Calu3 (cell line): Measurements from ENCODE around the gene TCOF1. TPM values are rescaled to one million over a fixed set of nuclear protein-coding genes. Genes with fewer than 3 reads are reported as not detected.
A peak's percentile ranks its signal among the peaks of the same experiment; 100 is the strongest.

ENCODE experiments used
- BruUV-seq: library from RNA; stranded (reverse); fragments of 400-500 nt; replicated peaks from 2 replicates; lab custom pipeline; 2021; lab: Mats Ljungman, UMichigan
- CTCF ChIA-PET: fragments of 300-600 bp; sonication (Branson Sonifier 250); formaldehyde crosslinking; loops from one replicate; lab custom pipeline; 2022; ENCODE audit warnings: antibody characterized with exemption; lab: Charles Lee
- DNase-seq: peaks from one replicate; pipeline ENCODE4 v3.0.0; 2022
- H3K27ac Mint-ChIP-seq: one replicate; pipeline ENCODE4 v1.8.0; 2022; ENCODE audit warnings: mixed read lengths; ENCODE audit not compliant: unreplicated experiment
- H3K27me3 Mint-ChIP-seq: one replicate; pipeline ENCODE4 v1.8.0; 2022; ENCODE audit warnings: mixed read lengths; ENCODE audit not compliant: unreplicated experiment
- H3K36me3 Mint-ChIP-seq: one replicate; pipeline ENCODE4 v1.8.0; 2022; ENCODE audit warnings: mild to moderate bottlenecking, moderate library complexity, mixed read lengths; ENCODE audit not compliant: insufficient read depth, unreplicated experiment
- H3K4me1 Mint-ChIP-seq: one replicate; pipeline ENCODE4 v1.8.0; 2022; ENCODE audit warnings: mild to moderate bottlenecking, low read depth, mixed read lengths; ENCODE audit not compliant: unreplicated experiment
- H3K4me3 Mint-ChIP-seq: one replicate; pipeline ENCODE4 v1.8.0; 2022; ENCODE audit warnings: mild to moderate bottlenecking, low read depth, moderate library complexity, mixed read lengths; ENCODE audit not compliant: unreplicated experiment
- H3K9me3 Mint-ChIP-seq: one replicate; pipeline ENCODE4 v1.8.0; 2022; ENCODE audit warnings: low read depth, mixed read lengths; ENCODE audit not compliant: unreplicated experiment
- intact Hi-C: fragments of 100-400 bp; cut with micrococcal nuclease; formaldehyde crosslinking; loops from one replicate; pipeline ENCODE4 v1.10.0; 2022; ENCODE audit not compliant: unreplicated experiment
- total RNA-seq: library from RNA; stranded (reverse); gene quantifications from 2 replicates; pipeline ENCODE4 v1.2.3, GENCODE V29; 2022
- TF ChIP-seq, protein P1 (sequence below): fragments of 200-600 bp; IDR thresholded peaks from one replicate; pipeline ENCODE4 v1.8.0; 2022; ENCODE audit warnings: antibody characterized with exemption; ENCODE audit not compliant: unreplicated experiment

The TCOF1 gene
- total RNA-seq, 1 experiment from 2014 or later: 106 TPM

DNA sequence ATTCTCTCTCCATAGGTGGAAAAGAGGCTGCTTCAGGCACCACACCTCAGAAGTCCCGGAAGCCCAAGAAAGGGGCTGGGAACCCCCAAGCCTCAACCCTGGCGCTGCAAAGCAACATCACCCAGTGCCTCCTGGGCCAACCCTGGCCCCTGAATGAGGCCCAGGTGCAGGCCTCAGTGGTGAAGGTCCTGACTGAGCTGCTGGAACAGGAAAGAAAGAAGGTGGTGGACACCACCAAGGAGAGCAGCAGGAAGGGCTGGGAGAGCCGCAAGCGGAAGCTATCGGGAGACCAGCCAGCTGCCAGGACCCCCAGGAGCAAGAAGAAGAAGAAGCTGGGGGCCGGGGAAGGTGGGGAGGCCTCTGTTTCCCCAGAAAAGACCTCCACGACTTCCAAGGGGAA is 38.8 kb downstream of the TCOF1 start:
- DNase-seq: no peak
- Mint-ChIP-seq H3K27me3 (no peaks in the 10 kb centered on the region), H3K9me3 (no peaks in the 10 kb centered on the region), H3K27ac (peak overlapping the region; percentile 10), H3K4me1 (no peaks in the 10 kb centered on the region), H3K4me3 (no peak overlapping the region), H3K36me3 (peaks cover 69% of the 10 kb centered on the region)
- TF ChIP-seq, protein P1, sequence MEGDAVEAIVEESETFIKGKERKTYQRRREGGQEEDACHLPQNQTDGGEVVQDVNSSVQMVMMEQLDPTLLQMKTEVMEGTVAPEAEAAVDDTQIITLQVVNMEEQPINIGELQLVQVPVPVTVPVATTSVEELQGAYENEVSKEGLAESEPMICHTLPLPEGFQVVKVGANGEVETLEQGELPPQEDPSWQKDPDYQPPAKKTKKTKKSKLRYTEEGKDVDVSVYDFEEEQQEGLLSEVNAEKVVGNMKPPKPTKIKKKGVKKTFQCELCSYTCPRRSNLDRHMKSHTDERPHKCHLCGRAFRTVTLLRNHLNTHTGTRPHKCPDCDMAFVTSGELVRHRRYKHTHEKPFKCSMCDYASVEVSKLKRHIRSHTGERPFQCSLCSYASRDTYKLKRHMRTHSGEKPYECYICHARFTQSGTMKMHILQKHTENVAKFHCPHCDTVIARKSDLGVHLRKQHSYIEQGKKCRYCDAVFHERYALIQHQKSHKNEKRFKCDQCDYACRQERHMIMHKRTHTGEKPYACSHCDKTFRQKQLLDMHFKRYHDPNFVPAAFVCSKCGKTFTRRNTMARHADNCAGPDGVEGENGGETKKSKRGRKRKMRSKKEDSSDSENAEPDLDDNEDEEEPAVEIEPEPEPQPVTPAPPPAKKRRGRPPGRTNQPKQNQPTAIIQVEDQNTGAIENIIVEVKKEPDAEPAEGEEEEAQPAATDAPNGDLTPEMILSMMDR: no peak
- intact Hi-C loops: no loop called here
- CTCF ChIA-PET: interaction anchor here (1.3 kb wide), 1 partner anchor 40 kb away, joined by 3 read pairs; no protein-coding TSS in a partner anchor
- BruUV-seq: no TSS peak

DNA sequence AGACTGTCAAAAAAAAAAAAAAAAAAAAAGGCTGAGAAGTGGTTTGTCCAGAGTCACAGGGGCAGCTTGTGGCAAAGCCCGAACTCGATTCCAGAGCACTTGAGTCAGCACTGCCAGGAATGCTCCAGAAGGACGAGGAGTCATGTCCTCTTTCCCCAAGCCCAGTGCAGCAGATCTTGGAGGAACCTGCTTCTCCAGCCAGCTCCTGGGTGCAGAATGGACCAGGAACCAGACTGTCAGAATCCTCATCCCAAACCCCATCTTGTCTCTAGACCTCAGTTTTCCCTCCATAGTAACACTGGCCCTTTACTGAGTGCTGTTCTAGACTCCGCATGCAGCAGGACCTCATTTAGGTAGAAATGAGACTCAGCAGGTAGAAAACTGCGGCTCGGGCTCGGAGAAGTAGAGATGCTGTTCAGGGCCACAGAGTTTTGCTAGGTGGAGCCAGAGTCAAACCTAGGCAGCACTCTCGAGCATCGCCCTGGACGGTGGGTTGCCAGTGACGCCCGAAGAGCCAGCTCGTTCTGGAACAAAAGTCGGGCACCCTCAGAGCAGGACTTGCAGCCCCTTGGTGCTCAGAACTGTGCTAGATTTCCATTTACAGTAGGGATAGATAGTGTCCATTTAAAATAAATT is 39.8 kb downstream of the TCOF1 start:
- CTCF ChIA-PET: interaction anchor here (0.8 to 1.3 kb wide), 4 partner anchors 9 to 43 kb away, joined by 3 to 12 read pairs (median 3); no protein-coding TSS in a partner anchor
- no peak overlapping the region for H3K27ac Mint-ChIP-seq
- H3K4me3 Mint-ChIP-seq: no peak overlapping the region
- TF ChIP-seq, protein P1: no peak
- H3K27me3 Mint-ChIP-seq: no peaks in the 10 kb centered on the region
- intact Hi-C loops: no loop called here
- peaks cover 69% of the 10 kb centered on the region for H3K36me3 Mint-ChIP-seq
- H3K4me1 Mint-ChIP-seq: no peaks in the 10 kb centered on the region
- DNase-seq: no peak
- H3K9me3 Mint-ChIP-seq: no peaks in the 10 kb centered on the region
- BruUV-seq: no TSS peak

DNA sequence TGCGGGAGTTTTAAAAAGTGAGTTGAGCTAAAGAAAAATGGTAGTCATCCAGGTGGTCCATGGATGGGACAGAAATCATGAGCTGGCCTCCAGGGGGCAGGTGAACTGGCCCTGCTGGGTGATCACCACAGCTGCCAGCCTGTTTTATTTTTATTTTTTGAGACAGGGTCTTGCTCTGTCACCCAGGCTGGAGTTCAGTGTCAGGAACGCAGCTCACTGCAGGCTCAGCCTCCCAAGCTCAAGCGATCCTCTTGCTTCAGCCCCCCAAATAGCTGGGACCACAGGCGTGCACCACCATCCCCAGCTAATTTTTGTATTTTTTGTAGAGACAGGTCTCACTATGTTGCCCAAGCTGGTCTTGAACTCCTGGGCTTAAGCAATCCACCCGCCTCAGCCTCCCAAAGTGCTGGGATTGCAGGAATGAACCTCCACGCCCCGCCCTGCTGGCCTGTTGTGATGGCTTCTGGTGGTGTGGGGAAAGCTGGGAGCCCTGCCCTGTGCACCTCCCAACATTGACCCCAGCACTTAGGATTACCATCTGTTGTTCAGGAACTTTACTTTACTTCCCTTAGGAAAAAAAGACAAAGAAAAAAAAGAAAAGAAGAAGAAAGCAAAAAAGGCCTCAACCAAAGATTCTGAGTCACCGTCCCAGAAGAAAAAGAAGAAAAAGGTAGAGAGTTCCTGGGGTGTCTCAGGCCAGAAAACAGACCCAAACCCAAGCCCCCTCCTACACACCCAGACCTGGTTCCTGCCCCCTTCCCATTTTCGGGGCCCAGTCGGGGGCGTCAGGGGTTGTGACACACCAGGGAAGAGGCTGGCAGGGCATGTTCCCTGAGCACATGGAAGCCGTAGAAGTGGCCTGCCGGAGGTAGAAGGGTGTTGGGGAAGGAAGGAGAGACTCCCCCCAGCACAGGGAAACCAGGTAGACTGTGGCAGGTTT is 40.6 kb downstream of the TCOF1 start:
- intact Hi-C loops: no loop called here
- Mint-ChIP-seq H3K9me3 (no peaks in the 10 kb centered on the region), H3K36me3 (peaks cover 74% of the 10 kb centered on the region), H3K4me3 (no peak overlapping the region), H3K27me3 (no peaks in the 10 kb centered on the region), H3K4me1 (no peaks in the 10 kb centered on the region), H3K27ac (no peak overlapping the region)
- BruUV-seq: no TSS peak
- DNase-seq: no peak
- TF ChIP-seq, protein P1: no peak
- CTCF ChIA-PET: interaction anchor here (0.8 to 1.2 kb wide), 4 partner anchors 10 to 42 kb away, joined by 3 to 12 read pairs (median 4); no protein-coding TSS in a partner anchor

DNA sequence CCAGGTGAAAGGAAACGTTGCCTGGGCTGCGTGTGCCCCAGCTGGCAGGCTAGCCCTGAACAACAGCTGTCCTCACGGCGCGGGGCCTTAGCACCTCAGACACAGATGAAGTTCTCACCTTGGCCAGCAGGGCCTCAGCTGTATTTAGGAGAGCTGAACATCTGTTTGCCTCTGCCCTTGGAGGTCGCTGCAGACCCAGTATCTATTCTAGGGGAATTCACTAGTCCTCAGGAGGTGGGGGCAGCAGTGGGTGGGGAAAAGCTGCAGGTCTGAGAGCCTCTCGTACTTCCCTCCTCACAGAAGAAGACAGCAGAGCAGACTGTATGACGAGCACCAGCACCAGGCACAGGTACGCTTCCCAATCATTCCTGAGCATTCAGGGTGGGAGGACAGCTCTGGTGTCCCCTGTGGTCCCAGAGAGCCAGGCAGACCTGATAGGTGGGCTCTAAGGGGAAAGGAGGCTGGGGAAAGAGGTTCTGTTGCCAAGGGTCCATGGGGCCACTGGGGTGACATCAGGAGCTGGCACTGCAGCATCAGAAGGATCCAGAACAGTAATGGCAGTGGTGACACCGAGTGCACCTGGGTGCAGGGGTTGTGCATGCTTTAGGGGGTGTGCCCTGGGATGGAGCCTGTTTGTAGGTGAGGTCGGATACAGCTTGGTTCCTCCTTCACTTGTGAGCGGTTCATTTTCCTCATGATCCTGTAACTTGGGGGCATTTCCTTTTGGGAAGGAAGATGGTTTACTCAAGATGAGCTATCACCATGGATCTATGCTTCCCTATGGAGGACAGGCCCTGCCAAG is 41.4 kb downstream of the TCOF1 start:
- no peak overlapping the region for H3K27ac Mint-ChIP-seq
- H3K4me1 Mint-ChIP-seq: no peaks in the 10 kb centered on the region
- CTCF ChIA-PET: interaction anchor here (1.1 to 1.2 kb wide), 3 partner anchors 11 to 14 kb away, joined by 3 to 4 read pairs (median 3); partner anchors contain the start of gene CD74
- intact Hi-C loops: no loop called here
- TF ChIP-seq, protein P1: peak; percentile 47
- H3K9me3 Mint-ChIP-seq: no peaks in the 10 kb centered on the region
- no peak for DNase-seq
- H3K36me3 Mint-ChIP-seq: peaks cover 77% of the 10 kb centered on the region
- H3K4me3 Mint-ChIP-seq: no peak overlapping the region
- no peaks in the 10 kb centered on the region for H3K27me3 Mint-ChIP-seq
- no TSS peak for BruUV-seq
